DOHH2 (cell line): Measurements from ENCODE around the gene ADSS2.
A peak's percentile ranks its signal among the peaks of the same experiment; 100 is the strongest.

Experiments used
- H3F3A ChIP-seq: fragments of 200-600 bp; sonication (generic), shearing (Covaris generic); 2 replicates; pipeline ENCODE4 v1.6.0; 2016; ENCODE audit warnings: antibody characterized with exemption, mild to moderate bottlenecking; ENCODE audit not compliant: control insufficient read depth, insufficient read depth
- H3K27ac ChIP-seq: fragments of 200-600 bp; sonication (generic); 2 replicates; pipeline ENCODE4 v1.5.1; 2014; ENCODE audit warnings: low read depth, mild to moderate bottlenecking, low read length, moderate library complexity
- H3K27me3 ChIP-seq: fragments of 200-600 bp; sonication (generic); 2 replicates; pipeline ENCODE4 v1.6.1; 2014; ENCODE audit warnings: mild to moderate bottlenecking, low read length, mixed read lengths; ENCODE audit not compliant: control insufficient read depth
- H3K36me3 ChIP-seq: fragments of 200-600 bp; sonication (generic); 2 replicates; pipeline ENCODE4 v1.6.1; 2014; ENCODE audit warnings: mild to moderate bottlenecking, low read length, moderate library complexity, mixed read lengths; ENCODE audit not compliant: control insufficient read depth
- H3K4me1 ChIP-seq: fragments of 200-600 bp; sonication (generic); 2 replicates; pipeline ENCODE4 v1.6.1; 2014; ENCODE audit warnings: mild to moderate bottlenecking, low read length, mixed read lengths; ENCODE audit not compliant: control insufficient read depth
- H3K4me2 ChIP-seq: fragments of 200-600 bp; sonication (generic); 2 replicates; pipeline ENCODE4 v1.6.0; 2014; ENCODE audit warnings: mild to moderate bottlenecking, low read length, moderate library complexity
- H3K4me3 ChIP-seq: fragments of 200-600 bp; sonication (generic); 2 replicates; pipeline ENCODE4 v1.5.1; 2014; ENCODE audit warnings: mild to moderate bottlenecking, low read length, mixed read lengths
- H3K79me2 ChIP-seq: fragments of 200-600 bp; sonication (generic); 2 replicates; pipeline ENCODE4 v1.6.1; 2014; ENCODE audit warnings: mild to moderate bottlenecking, low read length, mixed read lengths; ENCODE audit not compliant: control insufficient read depth
- H3K9me2 ChIP-seq: fragments of 200-600 bp; sonication (generic); replicated peaks from 2 replicates; pipeline ENCODE4 v1.6.1; 2014; ENCODE audit warnings: mild to moderate bottlenecking, low read length, mixed read lengths; ENCODE audit not compliant: control insufficient read depth
- H3K9me3 ChIP-seq: fragments of 200-600 bp; sonication (generic); 2 replicates; pipeline ENCODE4 v1.6.1; 2014; ENCODE audit warnings: antibody characterized with exemption, low read length, mixed read lengths; ENCODE audit not compliant: control insufficient read depth, insufficient read depth
- H4K20me1 ChIP-seq: fragments of 200-600 bp; sonication (generic); 2 replicates; pipeline ENCODE4 v1.6.0; 2014; ENCODE audit warnings: low read depth, mild to moderate bottlenecking, antibody characterized with exemption, low read length, moderate library complexity; ENCODE audit not compliant: control insufficient read depth, insufficient read depth
- EZH2phosphoT487 ChIP-seq: fragments of 200-600 bp; sonication (generic); IDR thresholded peaks from 2 replicates; pipeline ENCODE4 v1.6.1; 2017; ENCODE audit warnings: borderline replicate concordance, mild to moderate bottlenecking, antibody characterized with exemption, low read length, moderate library complexity, mixed read lengths
- TF ChIP-seq, protein P1 (sequence below): fragments of 200-600 bp; sonication (generic); IDR thresholded peaks from one replicate; pipeline ENCODE4 v1.5.1; 2014; ENCODE audit warnings: antibody characterized with exemption, mild to moderate bottlenecking, low read depth, low read length; ENCODE audit not compliant: poor library complexity, severe bottlenecking

ADSS2 gene

DNA sequence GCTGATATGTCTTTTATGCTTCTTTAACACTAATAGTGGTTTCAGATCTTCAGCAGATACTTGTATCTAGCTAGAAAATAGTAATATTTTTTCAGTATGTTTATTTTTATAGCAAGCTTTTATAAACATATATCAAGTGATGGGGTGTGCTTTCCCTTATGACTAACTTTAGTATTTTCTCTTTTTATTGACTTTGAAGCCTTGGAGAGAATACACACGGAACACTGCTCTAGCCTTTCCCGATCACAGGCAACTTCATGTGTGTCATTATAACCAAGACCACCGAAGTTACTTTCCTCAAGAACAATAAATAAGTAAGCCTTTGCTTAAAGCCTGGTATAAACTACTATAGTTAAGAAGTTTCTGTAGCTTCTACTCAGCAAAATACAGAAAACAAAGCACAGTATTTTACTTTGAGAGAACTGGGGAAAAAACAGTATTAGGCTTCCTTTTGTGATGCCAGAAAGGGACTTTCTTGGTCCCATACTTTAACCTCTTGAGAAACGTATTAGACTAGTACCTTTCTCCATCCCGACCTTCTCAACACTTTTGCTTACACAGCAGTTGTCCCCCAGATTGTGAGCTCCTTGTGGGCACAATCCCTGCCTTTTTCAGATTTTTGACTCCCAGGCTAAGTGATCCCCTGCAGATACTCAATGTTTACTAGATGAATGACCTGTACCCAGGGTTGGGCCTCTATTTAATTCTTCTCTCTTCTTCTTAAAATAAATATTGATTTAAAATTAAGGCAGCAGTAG, 3.3 kb downstream of the ADSS2 start:
- Histone ChIP-seq H3K36me3 (peaks cover 65% of the 10 kb centered on the region), H3K9me2 (no peaks in the 10 kb centered on the region), H3F3A (no peaks in the 10 kb centered on the region), H3K27ac (no peak overlapping the region), H3K79me2 (peaks cover 80% of the 10 kb centered on the region), H3K9me3 (no peaks in the 10 kb centered on the region), H4K20me1 (peaks cover 13% of the 10 kb centered on the region; the same call in 1 of the 2 replicates), H3K4me3 (0 out of 2 replicates have a peak overlapping the region, but pooled peaks have one; percentile 2), H3K4me2 (peak overlapping the region; percentile 74), H3K27me3 (no peaks in the 10 kb centered on the region), H3K4me1 (peaks cover 43% of the 10 kb centered on the region)
- TF ChIP-seq, protein P1, sequence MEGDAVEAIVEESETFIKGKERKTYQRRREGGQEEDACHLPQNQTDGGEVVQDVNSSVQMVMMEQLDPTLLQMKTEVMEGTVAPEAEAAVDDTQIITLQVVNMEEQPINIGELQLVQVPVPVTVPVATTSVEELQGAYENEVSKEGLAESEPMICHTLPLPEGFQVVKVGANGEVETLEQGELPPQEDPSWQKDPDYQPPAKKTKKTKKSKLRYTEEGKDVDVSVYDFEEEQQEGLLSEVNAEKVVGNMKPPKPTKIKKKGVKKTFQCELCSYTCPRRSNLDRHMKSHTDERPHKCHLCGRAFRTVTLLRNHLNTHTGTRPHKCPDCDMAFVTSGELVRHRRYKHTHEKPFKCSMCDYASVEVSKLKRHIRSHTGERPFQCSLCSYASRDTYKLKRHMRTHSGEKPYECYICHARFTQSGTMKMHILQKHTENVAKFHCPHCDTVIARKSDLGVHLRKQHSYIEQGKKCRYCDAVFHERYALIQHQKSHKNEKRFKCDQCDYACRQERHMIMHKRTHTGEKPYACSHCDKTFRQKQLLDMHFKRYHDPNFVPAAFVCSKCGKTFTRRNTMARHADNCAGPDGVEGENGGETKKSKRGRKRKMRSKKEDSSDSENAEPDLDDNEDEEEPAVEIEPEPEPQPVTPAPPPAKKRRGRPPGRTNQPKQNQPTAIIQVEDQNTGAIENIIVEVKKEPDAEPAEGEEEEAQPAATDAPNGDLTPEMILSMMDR: no peak
- TF ChIP-seq EZH2phosphoT487: no peak

DNA sequence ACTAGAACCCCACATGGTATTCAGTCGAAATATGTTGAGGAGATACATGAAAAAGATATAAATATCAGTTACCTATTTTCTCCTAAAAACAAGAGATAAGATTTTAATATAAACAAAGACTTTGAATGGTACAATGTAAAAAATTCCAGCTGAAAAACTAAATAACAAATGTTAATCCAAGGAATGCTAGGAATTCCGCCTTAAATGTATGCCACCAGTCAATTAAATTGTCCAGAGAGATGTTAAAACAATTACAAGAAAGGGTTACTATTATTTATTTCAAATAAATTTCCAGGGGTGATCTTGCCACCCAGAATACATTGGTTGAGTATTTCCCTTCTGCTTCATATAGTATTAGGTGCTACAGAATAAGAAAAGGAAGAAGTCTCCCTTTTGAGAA, 4.2 kb downstream of the ADSS2 start:
- peaks cover 18% of the 10 kb centered on the region; the same call in 1 of the 2 replicates for H4K20me1 ChIP-seq
- H3K4me2 ChIP-seq: peak overlapping the region; percentile 17; the same call in 1 of the 2 replicates
- H3K4me3 ChIP-seq: no peak overlapping the region

DNA sequence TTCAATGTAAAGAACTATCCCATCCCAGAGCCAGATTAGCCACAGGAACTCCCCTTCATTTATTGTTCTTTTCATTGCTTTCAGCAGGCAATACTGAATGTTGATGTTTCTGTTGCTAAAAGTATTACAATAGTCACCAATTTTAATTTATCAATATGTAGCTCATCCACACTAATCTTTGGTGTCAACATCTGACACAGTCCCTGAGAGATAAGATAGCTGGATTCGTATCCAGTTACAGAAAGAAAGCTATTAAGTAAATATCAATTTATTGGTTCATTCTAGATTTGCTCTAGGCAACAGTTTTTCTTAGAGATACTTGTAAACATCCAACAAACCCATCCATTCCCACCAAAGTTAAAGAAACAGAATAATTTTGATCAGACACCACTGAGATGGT, 4.7 kb downstream of the ADSS2 start:
- Histone ChIP-seq H3K9me2 (no peaks in the 10 kb centered on the region), H3K36me3 (peaks cover 74% of the 10 kb centered on the region), H3K4me3 (no peak overlapping the region), H3K27ac (no peak overlapping the region), H3K4me1 (peaks cover 33% of the 10 kb centered on the region), H3F3A (no peaks in the 10 kb centered on the region), H3K27me3 (no peaks in the 10 kb centered on the region), H3K9me3 (no peaks in the 10 kb centered on the region), H4K20me1 (peaks cover 18% of the 10 kb centered on the region; the same call in 1 of the 2 replicates), H3K4me2 (no peak overlapping the region), H3K79me2 (peaks cover 95% of the 10 kb centered on the region)
- TF ChIP-seq EZH2phosphoT487: no peak
- TF ChIP-seq, protein P1: no peak

More for the DNA sequence above, 4.2 kb downstream of the ADSS2 start:
- Histone ChIP-seq H3K9me2 (no peaks in the 10 kb centered on the region), H3K27me3 (no peaks in the 10 kb centered on the region), H3K4me1 (peaks cover 37% of the 10 kb centered on the region), H3K79me2 (peaks cover 90% of the 10 kb centered on the region), H3K9me3 (no peaks in the 10 kb centered on the region), H3K27ac (no peak overlapping the region), H3K36me3 (peaks cover 72% of the 10 kb centered on the region), H3F3A (no peaks in the 10 kb centered on the region)
- TF ChIP-seq EZH2phosphoT487: no peak
- TF ChIP-seq, protein P1: no peak
